ENCODE results near the gene RGS16.

RGS16 gene

DNA sequence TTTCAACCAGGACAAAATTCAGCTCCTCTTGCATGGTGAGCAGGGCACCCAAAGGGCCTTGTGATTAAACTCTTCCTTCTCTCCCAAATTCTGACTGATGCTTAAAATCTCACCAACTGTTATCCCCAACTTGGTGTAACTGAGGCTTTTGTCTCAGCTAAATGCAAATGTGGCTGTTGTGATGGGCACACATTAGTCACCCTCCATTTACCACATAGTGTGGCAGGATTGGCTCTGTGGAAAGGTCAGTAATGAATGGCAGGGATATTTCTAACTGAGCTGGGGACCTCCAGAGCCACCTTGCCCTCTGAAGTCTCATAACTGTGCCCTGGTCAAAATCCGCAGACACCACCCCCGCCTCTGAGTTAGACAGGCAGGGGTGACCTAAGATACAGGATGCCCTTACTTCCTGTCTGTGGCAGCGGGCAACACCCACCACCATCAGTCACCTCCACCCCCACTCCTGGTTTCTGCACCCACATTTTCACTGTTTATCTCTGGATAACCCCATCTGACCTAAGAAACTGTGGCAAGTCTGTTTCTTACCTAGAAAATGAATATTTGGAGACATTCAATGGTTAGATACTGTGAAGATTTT lies 25.4 kb upstream of the RGS16 start:
- DNase-seq = peak; percentile 65

GRCh38 chr1:182629080-182629479 lies 24.9 kb upstream of the RGS16 start:
- no peak for DNase-seq

DNA sequence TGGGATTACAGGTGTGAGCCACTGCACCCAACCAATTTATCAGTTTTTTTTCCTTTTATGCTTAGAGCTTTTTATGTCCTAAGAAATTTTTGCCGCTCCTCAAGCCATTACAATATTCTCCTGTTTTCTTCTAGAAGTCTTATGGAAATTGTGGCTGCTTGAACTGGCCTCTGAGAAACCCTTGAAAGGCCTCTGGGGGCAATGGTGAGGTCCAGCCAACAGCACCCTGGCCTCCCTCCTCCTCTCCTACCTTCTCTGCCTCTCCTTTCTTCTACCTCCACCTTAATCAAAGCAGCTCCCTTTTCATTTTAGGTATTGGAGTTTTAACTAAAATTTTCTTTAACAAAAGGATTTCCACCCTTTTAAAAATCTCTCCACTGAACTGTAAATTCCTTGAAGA lies 24.5 kb upstream of the RGS16 start:
- DNase-seq = no peak

DNA sequence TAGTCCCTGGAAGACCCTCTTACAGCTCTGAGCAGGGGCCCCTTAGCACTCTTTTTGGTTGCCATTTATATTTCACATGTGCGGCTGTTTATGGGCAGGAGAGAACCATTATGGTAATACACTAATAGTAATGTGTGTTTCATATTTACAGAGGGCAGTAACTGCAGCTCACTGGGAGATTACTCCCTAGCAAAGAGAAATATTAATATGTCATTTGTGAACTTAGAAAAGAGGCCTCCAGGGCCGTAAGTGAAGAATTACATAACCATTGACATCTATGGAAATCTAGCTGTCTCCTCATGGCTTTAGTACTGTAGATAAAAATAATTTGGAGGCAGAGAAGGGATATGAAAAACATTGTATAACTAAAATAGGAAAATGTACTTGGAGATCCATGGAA lies 23.4 kb upstream of the RGS16 start:
- DNase-seq = no peak

GRCh38 chr1:182626527-182626926 lies 22.3 kb upstream of the RGS16 start:
- DNase-seq = peak; percentile 71

DNA sequence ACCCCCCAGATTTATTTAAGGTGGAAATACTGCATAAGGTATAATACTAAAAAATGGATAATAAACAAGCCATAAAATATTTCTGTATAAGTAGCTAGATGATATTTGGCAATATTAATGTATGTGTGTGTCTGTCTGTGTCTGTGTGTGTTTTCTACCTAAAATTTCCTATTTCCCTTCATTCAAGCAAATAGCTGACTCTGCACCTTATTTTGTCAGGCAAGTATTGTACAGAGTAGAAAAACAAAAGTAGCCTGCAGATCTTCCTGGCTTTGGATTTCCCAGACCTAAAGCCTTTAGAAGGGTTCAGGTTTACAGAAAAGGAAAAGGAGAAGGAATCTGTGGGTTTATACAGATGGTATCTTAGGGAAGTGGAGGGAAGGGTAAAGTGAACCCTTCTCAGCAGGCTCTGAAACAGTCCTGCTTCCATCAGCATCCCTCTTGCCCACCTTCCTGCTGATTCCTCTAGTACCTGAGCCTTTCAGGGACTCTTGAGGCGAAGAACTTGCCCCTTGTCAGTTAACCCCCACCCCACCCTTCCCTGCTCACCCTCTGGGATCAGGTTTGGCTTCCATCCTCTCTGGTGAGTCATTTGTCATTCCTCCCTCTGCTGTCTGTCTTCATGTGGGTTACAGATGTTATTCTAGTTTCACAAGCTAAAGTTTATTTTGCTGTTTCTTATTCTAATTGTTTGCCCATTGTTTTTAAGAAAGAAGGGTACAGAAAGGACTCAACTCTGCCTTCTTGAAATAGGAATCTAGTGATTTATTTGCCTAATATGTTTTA lies 21.7 kb upstream of the RGS16 start:
- no peak for DNase-seq

- DNase-seq = no peak
These were observed 20.8 kb upstream of the RGS16 start for GRCh38 chr1:182625024-182625423.

- peak; percentile 34 for DNase-seq
These were observed 20.4 kb upstream of the RGS16 start for GRCh38 chr1:182624577-182624976.

DNA sequence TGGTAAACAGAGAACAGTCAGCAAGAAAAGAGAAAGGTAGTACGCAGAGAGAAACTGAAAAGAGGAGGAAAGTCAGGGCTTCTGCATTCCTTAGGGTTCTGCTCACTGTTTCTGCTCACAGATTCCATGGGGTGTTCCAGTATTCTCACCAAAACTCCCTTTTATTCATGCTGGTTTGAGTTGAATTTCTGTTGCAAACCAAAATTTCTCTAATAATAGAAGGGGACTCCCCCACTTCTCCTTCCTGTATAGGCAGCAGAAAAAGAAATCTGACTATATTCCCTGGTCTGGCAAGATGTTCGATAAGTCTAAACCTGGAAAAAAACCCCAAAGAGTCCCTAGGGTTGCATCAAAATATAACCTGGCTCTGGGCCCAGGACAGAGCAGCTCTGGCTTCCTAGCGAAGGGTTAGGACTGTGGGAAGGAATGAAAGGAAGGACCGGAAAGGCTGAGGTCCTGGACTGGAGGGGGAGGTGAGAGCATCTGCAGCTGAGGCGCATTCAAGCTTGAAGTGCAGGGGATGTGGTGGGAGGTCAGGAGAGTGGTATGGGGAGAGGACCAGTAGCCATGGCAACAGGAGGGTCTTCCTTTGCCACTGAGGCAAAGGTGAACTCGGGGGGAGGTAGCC lies 18.8 kb upstream of the RGS16 start:
- no peak for DNase-seq

DNA sequence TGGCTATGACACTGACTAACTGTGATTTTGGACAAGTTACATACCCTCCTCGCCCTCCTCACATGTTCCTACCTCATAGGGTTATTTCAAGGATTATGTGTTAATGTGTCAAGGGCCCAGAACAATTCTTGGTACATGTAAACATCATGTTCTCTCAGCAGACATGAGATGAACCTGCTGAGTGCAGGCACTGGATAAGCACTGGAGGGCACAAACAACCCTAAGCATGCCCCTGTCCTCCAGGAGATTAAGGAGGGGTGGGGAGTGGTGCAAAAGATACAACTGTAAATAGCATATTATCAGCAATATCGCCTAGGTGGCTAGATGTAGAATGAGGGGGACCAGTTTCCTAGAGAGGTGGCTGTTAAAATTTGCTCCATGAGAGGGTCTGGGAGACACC lies 17.7 kb upstream of the RGS16 start:
- DNase-seq = peak; percentile 70

GRCh38 chr1:182620924-182621585 lies 16.9 kb upstream of the RGS16 start:
- no peak for DNase-seq

GRCh38 chr1:182617734-182618351 lies 13.7 kb upstream of the RGS16 start:
- DNase-seq = no peak

GRCh38 chr1:182617014-182617429 lies 12.8 kb upstream of the RGS16 start:
- no peak for DNase-seq

GRCh38 chr1:182616130-182617013 lies 12.2 kb upstream of the RGS16 start:
- peak; percentile 71 for DNase-seq

DNA sequence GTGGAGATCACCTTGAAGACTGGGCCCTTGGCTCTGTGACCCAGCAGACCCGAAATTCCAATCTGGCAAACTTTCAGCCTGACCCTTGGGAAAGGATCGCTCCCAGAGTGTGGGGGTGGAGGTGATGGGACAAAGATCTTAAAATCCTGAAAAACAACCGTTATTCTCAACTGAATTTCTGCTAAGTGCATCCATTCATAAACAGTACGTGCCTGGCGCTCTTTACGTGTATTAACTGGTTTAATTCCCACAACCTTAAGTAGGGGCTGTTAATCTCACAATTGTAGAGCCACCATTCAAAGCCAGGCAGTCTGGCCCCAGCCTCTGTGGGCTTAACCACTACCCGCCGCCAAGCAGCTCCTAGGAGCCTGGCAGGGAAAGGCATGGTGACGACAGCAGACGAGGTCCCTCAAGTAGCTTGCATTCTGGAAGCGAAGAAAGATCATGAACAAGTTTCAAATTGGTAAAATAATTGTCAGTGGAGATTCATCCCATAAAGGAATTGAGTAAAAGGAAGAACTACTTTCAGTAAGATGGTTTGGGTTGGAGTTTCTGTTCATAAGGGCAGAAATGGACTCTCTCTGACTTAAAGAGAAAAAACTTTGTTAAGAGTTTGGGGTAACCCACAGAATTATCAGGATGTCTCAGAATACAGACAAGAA lies 11.4 kb upstream of the RGS16 start:
- DNase-seq = peak; percentile 66

DNA sequence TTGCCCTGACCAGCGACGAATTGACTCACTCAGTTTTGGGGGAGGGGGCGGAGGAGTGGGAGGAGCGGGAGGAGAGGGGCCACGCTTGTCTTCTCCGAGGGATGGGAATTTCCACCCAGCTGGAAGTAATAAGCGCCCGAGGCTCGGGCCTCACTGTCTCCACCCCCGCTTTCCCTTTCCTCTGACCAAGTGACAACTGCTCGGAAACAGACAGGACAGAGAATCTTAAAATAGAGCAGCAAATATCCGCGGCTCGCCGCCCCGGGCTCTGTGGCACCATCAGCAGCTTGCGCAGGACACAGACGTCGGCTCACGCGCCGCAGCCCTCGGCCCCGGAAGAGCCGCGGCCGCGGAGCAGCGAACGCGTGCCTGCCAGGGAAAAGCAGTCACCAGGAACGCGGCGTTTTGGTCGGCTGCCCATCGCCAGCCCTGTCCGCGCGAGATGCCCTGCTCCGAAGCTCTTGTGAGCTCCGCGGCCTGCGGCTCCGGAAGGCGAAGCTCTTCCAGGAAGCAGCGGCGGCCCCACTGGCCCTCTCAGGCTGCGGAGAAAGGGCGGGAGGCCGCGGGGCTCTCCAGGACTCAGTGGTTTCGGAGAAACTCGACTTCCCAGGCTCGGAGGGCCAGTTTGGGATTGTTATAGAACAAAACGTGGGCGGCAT lies 10.7 kb upstream of the RGS16 start:
- DNase-seq = peak; percentile 70

DNA sequence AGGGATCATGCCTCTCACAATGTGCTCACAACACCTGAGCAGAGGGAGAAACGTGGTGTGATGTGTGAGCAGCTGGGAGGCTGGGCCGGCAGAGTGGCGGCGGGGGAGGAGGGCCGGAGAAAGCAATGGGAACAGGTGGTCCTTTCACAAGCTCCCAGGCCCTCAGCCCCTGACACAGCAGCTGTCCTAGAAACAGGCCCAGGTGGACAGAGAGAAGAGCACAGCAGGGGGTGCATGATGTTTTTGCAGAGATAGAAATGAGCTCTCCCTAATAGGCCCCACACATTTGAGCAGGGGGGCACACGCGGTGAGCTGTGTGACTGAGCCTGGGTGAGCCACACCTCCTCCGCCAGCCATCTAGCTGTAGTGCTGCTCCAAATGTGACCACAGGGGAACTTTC lies 7.6 kb upstream of the RGS16 start:
- DNase-seq = no peak

DNA sequence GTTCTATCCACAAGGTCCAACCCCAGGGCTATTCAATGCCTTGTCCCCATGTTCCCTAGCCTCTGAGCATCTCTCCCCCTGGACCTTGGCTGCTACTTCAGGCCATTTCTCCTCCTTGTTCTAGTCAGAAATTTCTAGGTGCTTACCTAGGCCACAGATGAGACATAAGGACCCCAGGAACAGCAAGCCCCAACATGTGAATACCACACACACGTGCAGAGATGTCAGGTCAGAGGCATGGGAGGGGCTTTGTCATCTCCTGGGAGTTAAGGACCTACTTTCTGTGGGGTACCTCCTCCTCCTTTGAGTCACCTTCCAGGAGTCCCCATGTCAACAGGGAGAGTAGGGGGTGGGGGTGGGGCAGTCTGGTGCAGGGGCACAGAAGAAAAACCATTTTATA lies 7.1 kb upstream of the RGS16 start:
- no peak for DNase-seq

DNA sequence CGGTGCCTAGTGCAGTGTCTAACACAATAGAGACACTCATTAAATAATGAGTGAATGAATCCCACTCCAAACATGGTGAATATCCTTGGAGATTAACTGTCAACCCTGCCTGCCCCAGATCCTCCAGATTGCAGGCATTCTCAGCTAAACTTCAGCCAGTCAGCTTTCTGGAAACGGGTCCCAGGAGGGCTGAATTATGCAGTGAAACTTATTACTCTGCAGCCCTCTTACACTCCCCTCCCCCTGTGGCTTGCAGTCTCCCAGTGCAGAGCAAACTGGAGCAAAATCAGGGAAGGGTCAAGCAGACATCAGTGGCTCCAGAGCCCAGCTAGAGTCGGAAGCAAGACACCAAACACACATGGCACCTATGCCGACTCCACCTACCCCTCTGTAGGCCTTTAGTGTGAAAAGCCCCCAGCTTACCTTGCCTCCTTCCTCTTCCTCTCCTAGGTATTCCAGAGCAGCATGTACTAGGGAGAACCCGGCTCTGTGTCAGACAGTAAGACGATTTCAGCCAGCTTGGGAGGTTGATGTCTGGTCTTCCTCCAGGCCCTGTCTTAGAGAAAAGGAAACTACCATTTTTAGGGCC lies 6.5 kb upstream of the RGS16 start:
- no peak for DNase-seq

- DNase-seq = no peak
These were observed 4.8 kb upstream of the RGS16 start for GRCh38 chr1:182608845-182609610.
